Activated B cell treated with CpG ODN at 0.5 μM for 24 hours (primary cell): ENCODE results near the gene TDRD12. TPM values are rescaled to one million over a fixed set of nuclear protein-coding genes. Genes with fewer than 3 reads are reported as not detected.

Experiments used
- ATAC-seq: fragments of 200-7000 bp; cut with Tn5 transposase; one replicate; pipeline ENCODE4 v1.10.0; 2021; ENCODE audit warnings: low read depth, mild to moderate bottlenecking, moderate library complexity
- CTCF ChIA-PET: fragments of 350-600 bp; sonication (Branson Sonifier 250); formaldehyde crosslinking; loops from one replicate; lab custom pipeline; 2021; ENCODE audit warnings: antibody characterized with exemption; lab: Charles Lee
- POLR2A ChIA-PET: fragments of 350-600 bp; sonication (Branson Sonifier 250); formaldehyde crosslinking; loops from one replicate; lab custom pipeline; 2021; ENCODE audit warnings: antibody characterized with exemption; lab: Charles Lee
- DNase-seq: peaks from one replicate; pipeline ENCODE4 v3.0.0; 2022
- H3K27ac Mint-ChIP-seq: one replicate; pipeline ENCODE4 v1.8.0; 2020; ENCODE audit warnings: mixed read lengths
- H3K27me3 Mint-ChIP-seq: one replicate; pipeline ENCODE4 v1.8.0; 2021; ENCODE audit warnings: mixed read lengths
- H3K36me3 Mint-ChIP-seq: one replicate; pipeline ENCODE4 v1.8.0; 2021; ENCODE audit warnings: low read depth, mixed read lengths
- H3K4me1 Mint-ChIP-seq: one replicate; pipeline ENCODE4 v1.8.0; 2021; ENCODE audit warnings: mixed read lengths
- H3K4me3 Mint-ChIP-seq: one replicate; pipeline ENCODE4 v1.8.0; 2020; ENCODE audit warnings: mild to moderate bottlenecking, mixed read lengths
- H3K9me3 Mint-ChIP-seq: one replicate; pipeline ENCODE4 v1.8.0; 2020; ENCODE audit warnings: mixed read lengths
- CTCF ChIP-seq: fragments of 200-600 bp; IDR thresholded peaks from one replicate; pipeline ENCODE4 v1.8.0; 2022; ENCODE audit warnings: antibody characterized with exemption, mild to moderate bottlenecking
- intact Hi-C: fragments of 100-400 bp; cut with micrococcal nuclease; formaldehyde crosslinking; loops from one replicate; pipeline ENCODE4 v1.15.1; 2024
- total RNA-seq: library from RNA; stranded (reverse); gene quantifications from 2 replicates; pipeline ENCODE4 v1.2.3, GENCODE V29; 2022

Gene TDRD12
- total RNA-seq, 1 donor from 2014 or later = 1.2 TPM

DNA sequence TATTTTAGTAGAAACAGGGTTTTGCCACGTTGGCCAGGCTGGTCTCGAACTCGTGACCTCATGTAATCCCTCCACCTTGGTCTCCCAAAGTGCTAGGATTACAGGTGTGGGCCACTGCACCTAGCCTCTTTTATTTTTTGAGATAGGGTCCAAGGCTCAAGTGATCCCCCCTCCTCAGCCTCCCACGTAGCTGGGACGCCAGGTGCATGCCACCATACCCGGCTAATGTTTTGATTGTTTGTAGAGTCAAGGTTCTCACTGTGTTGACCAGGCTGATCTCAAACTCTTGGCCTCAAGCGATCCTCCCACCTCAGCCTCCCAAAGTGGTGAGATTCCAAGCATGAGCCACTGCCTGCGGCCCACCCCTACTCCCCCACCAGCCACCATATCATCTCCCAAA lies 143.7 kb downstream of the TDRD12 start:
- ChIA-PET POLR2A (no interaction called here), CTCF (no interaction called here)
- Mint-ChIP-seq H3K36me3 (no peaks in the 10 kb centered on the region), H3K27me3 (no peaks in the 10 kb centered on the region), H3K9me3 (no peaks in the 10 kb centered on the region), H3K4me3 (no peak overlapping the region), H3K27ac (no peak overlapping the region), H3K4me1 (no peaks in the 10 kb centered on the region)
- ATAC-seq (no peak), DNase-seq (no peak)
- no peak for TF ChIP-seq CTCF
- intact Hi-C loops = no loop called here

- H3K4me3 Mint-ChIP-seq = no peak overlapping the region
- DNase-seq = no peak
- H3K9me3 Mint-ChIP-seq = no peaks in the 10 kb centered on the region
- intact Hi-C loops = no loop called here
- no peak overlapping the region for H3K27ac Mint-ChIP-seq
- TF ChIP-seq CTCF = no peak
- ChIA-PET POLR2A (no interaction called here), CTCF (no interaction called here)
- H3K27me3 Mint-ChIP-seq = no peaks in the 10 kb centered on the region
- no peak for ATAC-seq
- no peaks in the 10 kb centered on the region for H3K4me1 Mint-ChIP-seq
- H3K36me3 Mint-ChIP-seq = no peaks in the 10 kb centered on the region
Measured at GRCh38 chr19:32863841-32864240, 144.3 kb downstream of the TDRD12 start.

DNA sequence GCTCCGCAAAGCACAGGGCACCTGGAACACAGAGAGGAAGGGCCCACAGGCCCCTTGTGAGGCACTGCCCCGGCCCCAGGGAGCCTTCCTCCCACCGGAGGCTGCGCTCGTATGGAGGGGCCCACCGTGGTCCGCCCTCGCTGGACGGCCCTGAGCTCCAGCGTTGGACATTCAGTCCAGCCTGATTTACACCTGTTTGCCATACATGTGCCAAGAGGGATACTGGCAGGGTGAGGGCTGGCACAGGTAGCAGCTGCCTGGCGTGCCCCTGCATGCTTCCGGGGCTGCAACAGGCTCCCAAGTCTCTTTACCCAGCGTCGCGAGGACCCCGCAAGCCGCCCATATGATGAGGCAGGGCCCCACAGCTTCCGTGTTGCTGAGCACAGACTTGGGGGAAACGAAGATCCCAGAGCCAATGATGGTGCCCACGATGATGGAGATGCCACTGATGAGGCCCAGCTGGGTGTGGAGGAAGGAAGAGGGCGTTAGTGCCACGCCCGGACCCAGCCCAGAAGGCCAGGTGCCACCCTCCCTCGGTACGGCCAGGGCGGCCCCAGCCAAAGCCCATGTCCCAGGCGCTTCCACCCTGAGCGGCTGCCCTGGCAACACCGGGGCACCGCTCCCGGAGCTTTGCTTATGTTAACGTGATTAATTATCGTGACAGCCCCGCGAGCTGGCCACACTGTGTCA lies 144.9 kb downstream of the TDRD12 start:
- no peak for TF ChIP-seq CTCF
- no peak for ATAC-seq

DNA sequence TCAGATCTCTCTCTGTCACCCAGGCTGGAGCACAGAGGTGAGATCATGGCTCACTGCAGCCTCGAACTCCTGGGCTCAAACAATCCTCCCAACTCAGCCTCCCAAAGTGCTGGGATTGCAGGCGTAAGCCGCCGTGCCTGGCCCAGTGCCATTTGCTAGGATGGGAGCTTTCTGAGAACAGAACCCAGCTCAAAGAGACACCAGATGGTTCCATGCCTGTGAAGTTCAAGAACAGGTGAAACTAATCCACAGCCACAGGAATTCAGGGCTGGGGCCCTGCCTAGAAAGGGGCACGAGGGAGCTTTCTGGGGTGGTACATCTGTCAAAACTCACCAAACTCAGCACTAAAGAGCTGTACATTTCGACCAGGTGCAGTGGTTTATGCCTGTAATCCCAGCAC lies 145.8 kb downstream of the TDRD12 start:
- H3K9me3 Mint-ChIP-seq = no peaks in the 10 kb centered on the region
- no peak overlapping the region for H3K4me3 Mint-ChIP-seq
- H3K27ac Mint-ChIP-seq = no peak overlapping the region
- ChIA-PET POLR2A (no interaction called here), CTCF (no interaction called here)
- no peaks in the 10 kb centered on the region for H3K4me1 Mint-ChIP-seq
- no peaks in the 10 kb centered on the region for H3K27me3 Mint-ChIP-seq
- no peak for DNase-seq
- no peak for ATAC-seq
- H3K36me3 Mint-ChIP-seq = no peaks in the 10 kb centered on the region
- intact Hi-C loops = no loop called here
- no peak for TF ChIP-seq CTCF

More for the DNA sequence above, 144.9 kb downstream of the TDRD12 start:
- no peaks in the 10 kb centered on the region for H3K36me3 Mint-ChIP-seq
- no peak for DNase-seq
- intact Hi-C loops = no loop called here
- H3K4me1 Mint-ChIP-seq = no peaks in the 10 kb centered on the region
- H3K9me3 Mint-ChIP-seq = no peaks in the 10 kb centered on the region
- H3K27me3 Mint-ChIP-seq = no peaks in the 10 kb centered on the region
- no peak overlapping the region for H3K27ac Mint-ChIP-seq
- ChIA-PET CTCF (no interaction called here), POLR2A (no interaction called here)
- H3K4me3 Mint-ChIP-seq = no peak overlapping the region

GRCh38 chr19:32866061-32866460 lies 146.5 kb downstream of the TDRD12 start:
- TF ChIP-seq CTCF = no peak
- CTCF ChIA-PET = no interaction called here
- no peak for DNase-seq
- Mint-ChIP-seq H3K4me3 (no peak overlapping the region), H3K36me3 (no peaks in the 10 kb centered on the region), H3K27me3 (no peaks in the 10 kb centered on the region), H3K27ac (no peak overlapping the region), H3K9me3 (no peaks in the 10 kb centered on the region), H3K4me1 (no peaks in the 10 kb centered on the region)
- no peak for ATAC-seq
- intact Hi-C loops = no loop called here
- POLR2A ChIA-PET = no interaction called here
